Suppressor macrophage treated with lipopolysaccharide for 1 hour (primary cell): ENCODE results near the gene EBF4.
"Not testable (repeated sequence)": the region's sequence is repeated elsewhere in the genome, so short reads cannot be mapped to it uniquely, and the experiment has no call there.

Experiments used
- DNase-seq, 3 donors: peaks; one replicate each; pipeline ENCODE4 v3.0.0-alpha.2; 2020 to 2022

The EBF4 gene

GRCh38 chr20:2797136-2797983 is 104.8 kb downstream of the EBF4 start:
- DNase-seq = peak in 2 of 3 donors; percentile 29 to 31

- no peak for DNase-seq
These were observed 105.7 kb downstream of the EBF4 start for GRCh38 chr20:2798095-2798805.

- DNase-seq = no peak
These were observed 106.2 kb downstream of the EBF4 start for GRCh38 chr20:2798814-2799213.

GRCh38 chr20:2799271-2799670 is 106.7 kb downstream of the EBF4 start:
- no peak for DNase-seq

- DNase-seq = peak in 1 of 3 donors; percentile 20
These were observed 107.3 kb downstream of the EBF4 start for GRCh38 chr20:2799688-2800520.

GRCh38 chr20:2800521-2801285 is 108.1 kb downstream of the EBF4 start, which contains the start of gene CPXM1:
Gene CPXM1 (minus strand): TSS chr20:2800627. CDS start chr20:2800572, 55 bp downstream.
- peak; percentile 84 to 95 (median 85) for DNase-seq

GRCh38 chr20:2801286-2801728 is 108.7 kb downstream of the EBF4 start:
- DNase-seq = no peak

- no peak for DNase-seq
These were observed 111.7 kb downstream of the EBF4 start for GRCh38 chr20:2804041-2804828.

GRCh38 chr20:2804852-2805688 is 112.5 kb downstream of the EBF4 start:
- DNase-seq = peak in 1 of 3 donors; percentile 28

GRCh38 chr20:2805689-2806350 is 113.2 kb downstream of the EBF4 start:
- DNase-seq = no peak

GRCh38 chr20:2806351-2806701 is 113.7 kb downstream of the EBF4 start:
- no peak for DNase-seq

- no peak for DNase-seq
These were observed 114.4 kb downstream of the EBF4 start for GRCh38 chr20:2807019-2807418.

- DNase-seq = not testable (repeated sequence)
These were observed 115.3 kb downstream of the EBF4 start for GRCh38 chr20:2807929-2808328.

- no peak for DNase-seq
These were observed 117.1 kb downstream of the EBF4 start for GRCh38 chr20:2809690-2810089.
